ENCODE measurements around the gene ZGPAT.
"Not testable (repeated sequence)": the region's sequence is repeated elsewhere in the genome, so short reads cannot be mapped to it uniquely, and the experiment has no call there.

DNA sequence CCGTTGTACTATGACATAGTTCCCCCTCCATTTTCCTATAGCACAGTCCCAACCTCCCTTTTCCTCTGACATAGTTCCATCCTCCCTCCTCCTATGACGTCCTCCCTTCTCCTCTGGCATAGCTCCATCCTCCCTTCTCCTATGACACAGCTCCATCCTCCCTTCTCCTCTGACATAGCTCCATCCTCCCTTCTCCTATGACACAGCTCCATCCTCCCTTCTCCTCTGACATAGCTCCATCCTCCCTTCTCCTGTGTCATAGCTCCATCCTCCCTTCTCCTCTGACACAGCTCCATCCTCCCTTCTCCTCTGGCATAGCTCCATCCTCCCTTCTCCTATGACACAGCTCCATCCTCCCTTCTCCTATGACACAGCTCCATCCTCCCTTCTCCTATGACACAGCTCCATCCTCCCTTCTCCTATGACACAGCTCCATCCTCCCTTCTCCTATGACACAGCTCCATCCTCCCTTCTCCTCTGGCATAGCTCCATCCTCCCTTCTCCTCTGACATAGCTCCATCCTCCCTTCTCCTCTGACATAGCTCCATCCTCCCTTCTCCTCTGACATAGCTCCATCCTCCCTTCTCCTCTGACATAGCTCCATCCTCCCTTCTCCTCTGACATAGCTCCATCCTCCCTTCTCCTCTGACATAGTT lies 15.3 kb downstream of the ZGPAT start:
- TF ChIP-seq, protein P1, sequence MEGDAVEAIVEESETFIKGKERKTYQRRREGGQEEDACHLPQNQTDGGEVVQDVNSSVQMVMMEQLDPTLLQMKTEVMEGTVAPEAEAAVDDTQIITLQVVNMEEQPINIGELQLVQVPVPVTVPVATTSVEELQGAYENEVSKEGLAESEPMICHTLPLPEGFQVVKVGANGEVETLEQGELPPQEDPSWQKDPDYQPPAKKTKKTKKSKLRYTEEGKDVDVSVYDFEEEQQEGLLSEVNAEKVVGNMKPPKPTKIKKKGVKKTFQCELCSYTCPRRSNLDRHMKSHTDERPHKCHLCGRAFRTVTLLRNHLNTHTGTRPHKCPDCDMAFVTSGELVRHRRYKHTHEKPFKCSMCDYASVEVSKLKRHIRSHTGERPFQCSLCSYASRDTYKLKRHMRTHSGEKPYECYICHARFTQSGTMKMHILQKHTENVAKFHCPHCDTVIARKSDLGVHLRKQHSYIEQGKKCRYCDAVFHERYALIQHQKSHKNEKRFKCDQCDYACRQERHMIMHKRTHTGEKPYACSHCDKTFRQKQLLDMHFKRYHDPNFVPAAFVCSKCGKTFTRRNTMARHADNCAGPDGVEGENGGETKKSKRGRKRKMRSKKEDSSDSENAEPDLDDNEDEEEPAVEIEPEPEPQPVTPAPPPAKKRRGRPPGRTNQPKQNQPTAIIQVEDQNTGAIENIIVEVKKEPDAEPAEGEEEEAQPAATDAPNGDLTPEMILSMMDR (IDR thresholded peaks at IDR 0.05; ENCODE audit: low read length): not testable (repeated sequence)
- TF ChIP-seq EZH2 (IDR thresholded peaks at IDR 0.05; ENCODE audit: borderline replicate concordance, low read length): not testable (repeated sequence)
